Measurements from ENCODE around the gene TOX2.

TOX2 gene

DNA sequence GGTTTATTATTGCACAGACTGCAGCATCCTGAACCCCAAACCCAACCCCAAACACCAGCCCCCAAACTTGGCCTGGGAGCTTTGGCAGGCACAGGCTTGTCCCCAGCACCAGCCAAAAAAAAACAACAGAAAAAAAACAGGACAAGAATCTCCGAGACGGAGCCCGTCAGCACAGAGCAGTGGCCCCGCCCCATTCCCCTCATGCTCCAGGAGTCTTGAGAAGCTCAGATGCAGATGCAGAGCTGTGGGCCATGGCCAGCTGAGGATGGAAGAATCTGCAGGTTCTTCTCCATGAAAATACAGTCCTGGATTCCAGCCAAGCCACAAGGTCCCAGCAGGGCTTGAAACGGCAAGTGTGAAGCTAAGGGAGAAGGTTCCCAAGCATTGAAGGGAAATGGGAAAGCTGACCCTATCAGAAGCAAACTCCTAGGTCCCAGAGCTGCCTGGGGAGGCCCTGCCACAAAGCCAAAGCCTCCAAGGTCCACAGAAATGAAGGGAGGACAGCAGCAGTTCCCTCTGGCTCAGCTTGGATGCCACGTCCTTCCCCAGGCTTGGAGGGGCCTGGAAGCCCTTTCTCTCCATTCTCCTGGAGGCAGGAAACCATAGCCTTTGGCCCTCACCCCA lies 197.2 kb downstream of the TOX2 start:
- Histone ChIP-seq H3K27ac (ENCODE audit: extremely low read depth, low read depth, low read length) (no peak overlapping the region; the same call in 1 of the 2 replicates), H3K4me1 (ENCODE audit: control insufficient read depth, insufficient read depth, low read length) (no peaks in the 10 kb centered on the region; the same call in 1 of the 2 replicates), H3K9me3 (ENCODE audit: control insufficient read depth, insufficient read depth, low read depth, low read length) (no peaks in the 10 kb centered on the region), H3K4me3 (ENCODE audit: low read depth, low read length) (no peak overlapping the region), H3K36me3 (ENCODE audit: control insufficient read depth in 2 of 2, insufficient read depth in 1 of 2, low read length in 2 of 2) (no peaks in the 10 kb centered on the region)
- POLR2A ChIA-PET, result interaction anchor here (0.6 to 1.6 kb wide), 2 partner anchors 78 to 344 kb away, joined by 3 to 4 read pairs; no protein-coding TSS in a partner anchor
- CTCF ChIA-PET, result interaction anchor here (0.7 to 10.5 kb wide), 5 partner anchors 78 to 377 kb away, joined by 3 to 316 read pairs (median 3); partner anchors contain the start of gene JPH2
- no peak for TF ChIP-seq ZNF654 (tag by site-specific recombination; IDR thresholded peaks at IDR 0.05; ENCODE audit: low read depth)
- TF ChIP-seq ZNF169 (tag by site-specific recombination; IDR thresholded peaks at IDR 0.05), result no peak
- TF ChIP-seq ZNF138 (tag by site-specific recombination; IDR thresholded peaks at IDR 0.05; ENCODE audit: borderline replicate concordance), result no peak
- TF ChIP-seq, protein P1, sequence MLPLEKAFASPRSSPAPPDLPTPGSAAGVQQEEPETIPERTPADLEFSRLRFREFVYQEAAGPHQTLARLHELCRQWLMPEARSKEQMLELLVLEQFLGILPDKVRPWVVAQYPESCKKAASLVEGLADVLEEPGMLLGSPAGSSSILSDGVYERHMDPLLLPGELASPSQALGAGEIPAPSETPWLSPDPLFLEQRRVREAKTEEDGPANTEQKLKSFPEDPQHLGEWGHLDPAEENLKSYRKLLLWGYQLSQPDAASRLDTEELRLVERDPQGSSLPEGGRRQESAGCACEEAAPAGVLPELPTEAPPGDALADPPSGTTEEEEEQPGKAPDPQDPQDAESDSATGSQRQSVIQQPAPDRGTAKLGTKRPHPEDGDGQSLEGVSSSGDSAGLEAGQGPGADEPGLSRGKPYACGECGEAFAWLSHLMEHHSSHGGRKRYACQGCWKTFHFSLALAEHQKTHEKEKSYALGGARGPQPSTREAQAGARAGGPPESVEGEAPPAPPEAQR (tag by site-specific recombination; IDR thresholded peaks at IDR 0.05), result no peak
- no peak for TF ChIP-seq BCL6B (tag by site-specific recombination; IDR thresholded peaks at IDR 0.05)
- TF ChIP-seq ZNF174 (tag by site-specific recombination; IDR thresholded peaks at IDR 0.05), result no peak
- no peak for TF ChIP-seq SP7 (tag by site-specific recombination; IDR thresholded peaks at IDR 0.05)
- no peak for TF ChIP-seq ZNF549 (tag by site-specific recombination; IDR thresholded peaks at IDR 0.05)
- no peak for TF ChIP-seq ZNF350 (tag by site-specific recombination; IDR thresholded peaks at IDR 0.05)
- TF ChIP-seq ZNF335 (tag by site-specific recombination; conservative IDR thresholded peaks at IDR 0.05), result peak; percentile 53
- no peak for TF ChIP-seq ZNF658 (tag by site-specific recombination; IDR thresholded peaks at IDR 0.05)
- TF ChIP-seq ZBTB17 (tag by site-specific recombination; IDR thresholded peaks at IDR 0.05), result peak; percentile 36; the same call in 1 of the 2 replicates
- TF ChIP-seq, protein P2, sequence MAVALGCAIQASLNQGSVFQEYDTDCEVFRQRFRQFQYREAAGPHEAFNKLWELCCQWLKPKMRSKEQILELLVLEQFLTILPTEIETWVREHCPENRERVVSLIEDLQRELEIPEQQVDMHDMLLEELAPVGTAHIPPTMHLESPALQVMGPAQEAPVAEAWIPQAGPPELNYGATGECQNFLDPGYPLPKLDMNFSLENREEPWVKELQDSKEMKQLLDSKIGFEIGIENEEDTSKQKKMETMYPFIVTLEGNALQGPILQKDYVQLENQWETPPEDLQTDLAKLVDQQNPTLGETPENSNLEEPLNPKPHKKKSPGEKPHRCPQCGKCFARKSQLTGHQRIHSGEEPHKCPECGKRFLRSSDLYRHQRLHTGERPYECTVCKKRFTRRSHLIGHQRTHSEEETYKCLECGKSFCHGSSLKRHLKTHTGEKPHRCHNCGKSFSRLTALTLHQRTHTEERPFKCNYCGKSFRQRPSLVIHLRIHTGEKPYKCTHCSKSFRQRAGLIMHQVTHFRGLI (tag by site-specific recombination; IDR thresholded peaks at IDR 0.05), result no peak
- TF ChIP-seq ZNF660 (tag by site-specific recombination; IDR thresholded peaks at IDR 0.05), result no peak
- no peak for TF ChIP-seq SP2 (tag by site-specific recombination; IDR thresholded peaks at IDR 0.05)
- TF ChIP-seq, protein P3, sequence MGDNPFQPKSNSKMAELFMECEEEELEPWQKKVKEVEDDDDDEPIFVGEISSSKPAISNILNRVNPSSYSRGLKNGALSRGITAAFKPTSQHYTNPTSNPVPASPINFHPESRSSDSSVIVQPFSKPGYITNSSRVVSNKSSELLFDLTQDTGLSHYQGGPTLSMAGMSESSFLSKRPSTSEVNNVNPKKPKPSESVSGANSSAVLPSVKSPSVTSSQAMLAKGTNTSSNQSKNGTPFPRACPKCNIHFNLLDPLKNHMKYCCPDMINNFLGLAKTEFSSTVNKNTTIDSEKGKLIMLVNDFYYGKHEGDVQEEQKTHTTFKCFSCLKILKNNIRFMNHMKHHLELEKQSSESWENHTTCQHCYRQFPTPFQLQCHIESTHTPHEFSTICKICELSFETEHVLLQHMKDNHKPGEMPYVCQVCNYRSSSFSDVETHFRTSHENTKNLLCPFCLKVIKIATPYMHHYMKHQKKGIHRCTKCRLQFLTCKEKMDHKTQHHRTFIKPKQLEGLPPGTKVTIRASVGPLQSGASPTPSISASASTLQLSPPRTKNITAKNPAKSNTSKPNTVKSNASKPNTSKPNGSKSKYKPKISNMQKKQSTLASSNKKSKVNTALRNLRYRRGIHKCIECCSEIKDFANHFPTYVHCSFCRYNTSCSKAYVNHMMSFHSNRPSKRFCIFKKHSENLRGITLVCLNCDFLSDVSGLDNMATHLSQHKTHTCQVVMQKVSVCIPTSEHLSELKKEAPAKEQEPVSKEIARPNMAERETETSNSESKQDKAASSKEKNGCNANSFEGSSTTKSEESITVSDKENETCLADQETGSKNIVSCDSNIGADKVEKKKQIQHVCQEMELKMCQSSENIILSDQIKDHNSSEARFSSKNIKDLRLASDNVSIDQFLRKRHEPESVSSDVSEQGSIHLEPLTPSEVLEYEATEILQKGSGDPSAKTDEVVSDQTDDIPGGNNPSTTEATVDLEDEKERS (tag by site-specific recombination; IDR thresholded peaks at IDR 0.05), result no peak
- no peak for TF ChIP-seq ZNF18 (tag by site-specific recombination; IDR thresholded peaks at IDR 0.05)
- no peak for TF ChIP-seq GLI2 (tag by site-specific recombination; IDR thresholded peaks at IDR 0.05; ENCODE audit: borderline replicate concordance, low read depth)
- TF ChIP-seq SETDB1 (IDR thresholded peaks at IDR 0.05; ENCODE audit: insufficient read length, low read length), result no peak
- peak; percentile 60; the same call in 1 of the 2 replicates for TF ChIP-seq ZBTB48 (tag by site-specific recombination; IDR thresholded peaks at IDR 0.05)
- TF ChIP-seq ZNF10 (tag by site-specific recombination; IDR thresholded peaks at IDR 0.05), result no peak
- no peak for TF ChIP-seq ZNF394 (tag by site-specific recombination; IDR thresholded peaks at IDR 0.05; ENCODE audit: borderline replicate concordance)
- TF ChIP-seq, protein P4, sequence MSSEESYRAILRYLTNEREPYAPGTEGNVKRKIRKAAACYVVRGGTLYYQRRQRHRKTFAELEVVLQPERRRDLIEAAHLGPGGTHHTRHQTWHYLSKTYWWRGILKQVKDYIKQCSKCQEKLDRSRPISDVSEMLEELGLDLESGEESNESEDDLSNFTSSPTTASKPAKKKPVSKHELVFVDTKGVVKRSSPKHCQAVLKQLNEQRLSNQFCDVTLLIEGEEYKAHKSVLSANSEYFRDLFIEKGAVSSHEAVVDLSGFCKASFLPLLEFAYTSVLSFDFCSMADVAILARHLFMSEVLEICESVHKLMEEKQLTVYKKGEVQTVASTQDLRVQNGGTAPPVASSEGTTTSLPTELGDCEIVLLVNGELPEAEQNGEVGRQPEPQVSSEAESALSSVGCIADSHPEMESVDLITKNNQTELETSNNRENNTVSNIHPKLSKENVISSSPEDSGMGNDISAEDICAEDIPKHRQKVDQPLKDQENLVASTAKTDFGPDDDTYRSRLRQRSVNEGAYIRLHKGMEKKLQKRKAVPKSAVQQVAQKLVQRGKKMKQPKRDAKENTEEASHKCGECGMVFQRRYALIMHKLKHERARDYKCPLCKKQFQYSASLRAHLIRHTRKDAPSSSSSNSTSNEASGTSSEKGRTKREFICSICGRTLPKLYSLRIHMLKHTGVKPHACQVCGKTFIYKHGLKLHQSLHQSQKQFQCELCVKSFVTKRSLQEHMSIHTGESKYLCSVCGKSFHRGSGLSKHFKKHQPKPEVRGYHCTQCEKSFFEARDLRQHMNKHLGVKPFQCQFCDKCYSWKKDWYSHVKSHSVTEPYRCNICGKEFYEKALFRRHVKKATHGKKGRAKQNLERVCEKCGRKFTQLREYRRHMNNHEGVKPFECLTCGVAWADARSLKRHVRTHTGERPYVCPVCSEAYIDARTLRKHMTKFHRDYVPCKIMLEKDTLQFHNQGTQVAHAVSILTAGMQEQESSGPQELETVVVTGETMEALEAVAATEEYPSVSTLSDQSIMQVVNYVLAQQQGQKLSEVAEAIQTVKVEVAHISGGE (tag by site-specific recombination; conservative IDR thresholded peaks at IDR 0.05; ENCODE audit: low read depth), result no peak
- no peak for TF ChIP-seq ZNF248 (tag by site-specific recombination; IDR thresholded peaks at IDR 0.05)

All from HEK293 (cell line).